ENCODE results near the gene KSR2. TPM values are rescaled to one million over a fixed set of nuclear protein-coding genes. Genes with fewer than 3 reads are reported as not detected.

The KSR2 gene
- total RNA-seq, 4 donors from 2014 or later = 0.32 to 7.0 (median 0.60) TPM

DNA sequence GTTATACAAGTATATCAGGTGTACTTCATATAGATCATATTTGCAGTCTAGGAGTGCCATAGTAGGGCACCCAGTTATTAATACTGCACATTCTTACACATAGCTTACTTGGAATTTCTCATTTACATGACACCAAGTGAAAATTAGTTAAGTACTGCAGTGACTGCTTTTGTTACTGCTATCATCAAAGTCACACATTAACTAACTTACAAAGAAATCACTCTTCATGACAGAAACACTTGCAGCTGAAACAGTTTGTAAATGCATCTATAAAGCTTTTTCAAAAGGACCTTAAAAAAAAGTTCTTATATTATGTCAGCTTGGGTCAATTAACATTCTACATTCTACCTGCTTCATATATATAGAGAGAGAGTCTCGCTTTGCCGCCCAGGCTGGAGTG, 29.9 kb upstream of the KSR2 start:
- Histone ChIP-seq H3K27me3 (no peaks in the 10 kb centered on the region), H3K9me3 (no peaks in the 10 kb centered on the region), H3K27ac (no peak overlapping the region), H3K36me3 (no peaks in the 10 kb centered on the region), H3K4me1 (peaks cover 0 to 9% (median 0%) of the 10 kb centered on the region in 4 donors), H3K4me3 (no peak overlapping the region)
- in situ Hi-C loops (cut with MboI; ENCODE audit: low pct_ligation_motif_present in 1 of 4, low pct_unique_long_range_greater_than_20kb in 1 of 4, low sequenced_read_pairs in 3 of 4) (no loop called here), intact Hi-C loops (cut with DNase I; ENCODE audit: low total_unique reads) (no loop called here)
- TF ChIP-seq POLR2A (IDR thresholded peaks at IDR 0.05) (no peak), EP300 (IDR thresholded peaks at IDR 0.05; ENCODE audit: low read depth) (no peak), POLR2AphosphoS5 (IDR thresholded peaks at IDR 0.05) (no peak), CTCF (IDR thresholded peaks at IDR 0.05) (no peak)
- no peak for DNase-seq
- 31 to 54% methylated on average over 2 of the region's 2 CpGs for WGBS, 2 donors (ENCODE audit: low coverage in 1 of 2)

DNA sequence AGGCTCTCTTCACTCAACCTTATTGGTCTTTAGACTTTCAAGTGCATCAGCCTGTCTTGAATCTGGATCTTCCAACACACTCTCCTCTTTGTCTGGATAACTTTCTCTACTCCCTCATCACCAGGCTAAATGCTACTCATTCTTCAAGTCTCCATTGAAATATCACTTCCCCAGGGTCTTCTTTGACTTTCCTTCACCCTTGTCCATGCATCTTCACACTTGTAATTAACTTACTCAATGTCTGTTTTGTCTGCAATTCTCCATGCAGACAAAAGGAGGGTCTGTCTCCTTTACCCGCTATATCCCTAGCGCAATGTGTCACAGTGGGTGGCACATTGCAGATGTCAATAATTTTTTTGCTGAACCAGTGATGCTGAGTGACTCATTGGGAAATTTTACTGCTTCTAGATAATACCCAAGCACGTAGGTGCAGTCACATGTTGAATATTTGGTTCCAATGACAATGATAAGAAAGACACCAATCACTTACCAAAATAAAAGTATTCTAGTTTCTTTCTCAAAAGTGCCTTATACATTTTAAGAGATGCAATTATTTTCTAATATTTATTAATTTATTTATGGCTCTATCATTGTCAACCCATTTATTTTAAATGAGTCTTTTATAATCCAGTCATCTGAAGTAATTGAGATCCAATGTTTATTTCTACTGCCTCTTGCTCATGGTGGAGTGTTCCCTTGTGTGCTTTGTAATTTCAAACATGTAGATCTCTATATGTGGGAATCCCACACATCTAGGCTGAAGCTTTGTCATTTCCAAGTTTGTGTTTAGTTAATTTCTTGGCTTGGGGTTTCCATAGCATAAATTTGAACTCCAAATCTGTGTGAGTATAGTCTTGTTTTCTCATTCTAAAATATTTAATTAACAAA, 26.0 kb upstream of the KSR2 start:
- 75 to 79% methylated on average over 3 of the region's 3 CpGs for WGBS, 2 donors (ENCODE audit: low coverage in 1 of 2)
- H3K36me3 ChIP-seq = no peaks in the 10 kb centered on the region
- DNase-seq = no peak
- H3K4me3 ChIP-seq = no peak overlapping the region
- H3K9me3 ChIP-seq = no peaks in the 10 kb centered on the region
- H3K4me1 ChIP-seq = peaks cover 0 to 9% (median 0%) of the 10 kb centered on the region in 4 donors
- intact Hi-C loops (cut with DNase I; ENCODE audit: low total_unique reads) (no loop called here), in situ Hi-C loops (cut with MboI; ENCODE audit: low pct_ligation_motif_present in 1 of 4, low pct_unique_long_range_greater_than_20kb in 1 of 4, low sequenced_read_pairs in 3 of 4) (no loop called here)
- H3K27me3 ChIP-seq = no peaks in the 10 kb centered on the region
- TF ChIP-seq POLR2A (IDR thresholded peaks at IDR 0.05) (no peak), EP300 (IDR thresholded peaks at IDR 0.05; ENCODE audit: low read depth) (no peak), CTCF (IDR thresholded peaks at IDR 0.05) (no peak), POLR2AphosphoS5 (IDR thresholded peaks at IDR 0.05) (no peak)
- H3K27ac ChIP-seq = no peak overlapping the region

GRCh38 chr12:117986705-117987469, 18.1 kb upstream of the KSR2 start:
- no peak for DNase-seq
- no peak overlapping the region for H3K27ac ChIP-seq
- H3K4me3 ChIP-seq = no peak overlapping the region
- TF ChIP-seq CTCF (IDR thresholded peaks at IDR 0.05) (no peak), EP300 (IDR thresholded peaks at IDR 0.05; ENCODE audit: low read depth) (no peak), POLR2AphosphoS5 (IDR thresholded peaks at IDR 0.05) (no peak), POLR2A (IDR thresholded peaks at IDR 0.05) (no peak)
- WGBS, 2 donors (ENCODE audit: low coverage in 1 of 2) = 51 to 65% methylated on average over 4 of the region's 4 CpGs
- peaks cover 9% of the 10 kb centered on the region for H3K27me3 ChIP-seq
- H3K36me3 ChIP-seq = no peaks in the 10 kb centered on the region
- in situ Hi-C loops (cut with MboI; ENCODE audit: low pct_ligation_motif_present in 1 of 4, low pct_unique_long_range_greater_than_20kb in 1 of 4, low sequenced_read_pairs in 3 of 4) = no loop called here
- H3K9me3 ChIP-seq = no peaks in the 10 kb centered on the region
- no peaks in the 10 kb centered on the region for H3K4me1 ChIP-seq
- intact Hi-C loops (cut with DNase I; ENCODE audit: low total_unique reads) = no loop called here

- in situ Hi-C loops (cut with MboI; ENCODE audit: low pct_ligation_motif_present in 1 of 4, low pct_unique_long_range_greater_than_20kb in 1 of 4, low sequenced_read_pairs in 3 of 4) = no loop called here
- no peak for TF ChIP-seq CTCF (IDR thresholded peaks at IDR 0.05)
- no peak for TF ChIP-seq POLR2A (IDR thresholded peaks at IDR 0.05)
- no peak for TF ChIP-seq POLR2AphosphoS5 (IDR thresholded peaks at IDR 0.05)
- no peak for TF ChIP-seq EP300 (IDR thresholded peaks at IDR 0.05; ENCODE audit: low read depth)
- Histone ChIP-seq H3K27me3 (peaks cover 9% of the 10 kb centered on the region), H3K4me3 (no peak overlapping the region), H3K27ac (no peak overlapping the region), H3K9me3 (no peaks in the 10 kb centered on the region), H3K4me1 (no peaks in the 10 kb centered on the region), H3K36me3 (no peaks in the 10 kb centered on the region)
- WGBS, 2 donors (ENCODE audit: low coverage in 1 of 2) = 60 to 83% methylated on average over 1 to 2 of the region's 2 CpGs
- intact Hi-C loops (cut with DNase I; ENCODE audit: low total_unique reads) = no loop called here
- DNase-seq = no peak
Observed at GRCh38 chr12:117985182-117985581, 16.4 kb upstream of the KSR2 start.
